ENCODE data around the gene TDP2.

Gene TDP2

DNA sequence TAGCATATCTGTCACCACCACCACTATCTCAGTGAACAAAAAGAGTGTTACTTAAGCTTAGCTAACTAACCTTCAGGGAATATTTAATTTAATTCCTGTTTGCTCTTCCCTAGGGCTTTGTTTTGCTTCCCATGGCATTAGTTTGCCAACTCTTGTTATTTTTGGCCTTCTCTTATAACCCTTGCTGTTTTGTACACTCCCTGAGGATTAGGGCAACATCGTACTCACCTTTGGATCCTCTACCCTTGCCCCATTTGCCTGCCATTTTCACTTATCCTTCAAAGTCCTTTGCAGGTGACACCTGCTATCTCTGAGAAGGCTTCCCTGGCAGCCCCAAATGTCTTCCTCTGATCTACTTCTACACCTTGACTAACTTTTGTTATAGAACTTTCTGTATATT lies 23.9 kb upstream of the TDP2 start:
- Histone ChIP-seq H3K4me3 (replicated peaks; ENCODE audit: insufficient read depth, low read length) (no peak overlapping the region), H3K27ac (replicated peaks) (no peak overlapping the region), H3K27me3 (ENCODE audit: insufficient read depth, poor library complexity, severe bottlenecking) (no peaks in the 10 kb centered on the region)
- DNase-seq (ENCODE audit: low read depth in 1 of 2, low spot score in 1 of 2), result no peak
- TF ChIP-seq, protein P1, sequence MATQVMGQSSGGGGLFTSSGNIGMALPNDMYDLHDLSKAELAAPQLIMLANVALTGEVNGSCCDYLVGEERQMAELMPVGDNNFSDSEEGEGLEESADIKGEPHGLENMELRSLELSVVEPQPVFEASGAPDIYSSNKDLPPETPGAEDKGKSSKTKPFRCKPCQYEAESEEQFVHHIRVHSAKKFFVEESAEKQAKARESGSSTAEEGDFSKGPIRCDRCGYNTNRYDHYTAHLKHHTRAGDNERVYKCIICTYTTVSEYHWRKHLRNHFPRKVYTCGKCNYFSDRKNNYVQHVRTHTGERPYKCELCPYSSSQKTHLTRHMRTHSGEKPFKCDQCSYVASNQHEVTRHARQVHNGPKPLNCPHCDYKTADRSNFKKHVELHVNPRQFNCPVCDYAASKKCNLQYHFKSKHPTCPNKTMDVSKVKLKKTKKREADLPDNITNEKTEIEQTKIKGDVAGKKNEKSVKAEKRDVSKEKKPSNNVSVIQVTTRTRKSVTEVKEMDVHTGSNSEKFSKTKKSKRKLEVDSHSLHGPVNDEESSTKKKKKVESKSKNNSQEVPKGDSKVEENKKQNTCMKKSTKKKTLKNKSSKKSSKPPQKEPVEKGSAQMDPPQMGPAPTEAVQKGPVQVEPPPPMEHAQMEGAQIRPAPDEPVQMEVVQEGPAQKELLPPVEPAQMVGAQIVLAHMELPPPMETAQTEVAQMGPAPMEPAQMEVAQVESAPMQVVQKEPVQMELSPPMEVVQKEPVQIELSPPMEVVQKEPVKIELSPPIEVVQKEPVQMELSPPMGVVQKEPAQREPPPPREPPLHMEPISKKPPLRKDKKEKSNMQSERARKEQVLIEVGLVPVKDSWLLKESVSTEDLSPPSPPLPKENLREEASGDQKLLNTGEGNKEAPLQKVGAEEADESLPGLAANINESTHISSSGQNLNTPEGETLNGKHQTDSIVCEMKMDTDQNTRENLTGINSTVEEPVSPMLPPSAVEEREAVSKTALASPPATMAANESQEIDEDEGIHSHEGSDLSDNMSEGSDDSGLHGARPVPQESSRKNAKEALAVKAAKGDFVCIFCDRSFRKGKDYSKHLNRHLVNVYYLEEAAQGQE (IDR thresholded peaks at IDR 0.05; ENCODE audit: insufficient replicate concordance, low read depth), result no peak
- no peak for TF ChIP-seq GABPA (IDR thresholded peaks at IDR 0.05; ENCODE audit: low read depth)
- no peak for TF ChIP-seq SPI1 (IDR thresholded peaks at IDR 0.05; ENCODE audit: borderline replicate concordance, low read depth)
- TF ChIP-seq, protein P2, sequence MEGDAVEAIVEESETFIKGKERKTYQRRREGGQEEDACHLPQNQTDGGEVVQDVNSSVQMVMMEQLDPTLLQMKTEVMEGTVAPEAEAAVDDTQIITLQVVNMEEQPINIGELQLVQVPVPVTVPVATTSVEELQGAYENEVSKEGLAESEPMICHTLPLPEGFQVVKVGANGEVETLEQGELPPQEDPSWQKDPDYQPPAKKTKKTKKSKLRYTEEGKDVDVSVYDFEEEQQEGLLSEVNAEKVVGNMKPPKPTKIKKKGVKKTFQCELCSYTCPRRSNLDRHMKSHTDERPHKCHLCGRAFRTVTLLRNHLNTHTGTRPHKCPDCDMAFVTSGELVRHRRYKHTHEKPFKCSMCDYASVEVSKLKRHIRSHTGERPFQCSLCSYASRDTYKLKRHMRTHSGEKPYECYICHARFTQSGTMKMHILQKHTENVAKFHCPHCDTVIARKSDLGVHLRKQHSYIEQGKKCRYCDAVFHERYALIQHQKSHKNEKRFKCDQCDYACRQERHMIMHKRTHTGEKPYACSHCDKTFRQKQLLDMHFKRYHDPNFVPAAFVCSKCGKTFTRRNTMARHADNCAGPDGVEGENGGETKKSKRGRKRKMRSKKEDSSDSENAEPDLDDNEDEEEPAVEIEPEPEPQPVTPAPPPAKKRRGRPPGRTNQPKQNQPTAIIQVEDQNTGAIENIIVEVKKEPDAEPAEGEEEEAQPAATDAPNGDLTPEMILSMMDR (IDR thresholded peaks at IDR 0.05; ENCODE audit: insufficient read depth, low read length), result no peak
- no peak for TF ChIP-seq POLR2AphosphoS5 (IDR thresholded peaks at IDR 0.05; ENCODE audit: low read depth)

DNA sequence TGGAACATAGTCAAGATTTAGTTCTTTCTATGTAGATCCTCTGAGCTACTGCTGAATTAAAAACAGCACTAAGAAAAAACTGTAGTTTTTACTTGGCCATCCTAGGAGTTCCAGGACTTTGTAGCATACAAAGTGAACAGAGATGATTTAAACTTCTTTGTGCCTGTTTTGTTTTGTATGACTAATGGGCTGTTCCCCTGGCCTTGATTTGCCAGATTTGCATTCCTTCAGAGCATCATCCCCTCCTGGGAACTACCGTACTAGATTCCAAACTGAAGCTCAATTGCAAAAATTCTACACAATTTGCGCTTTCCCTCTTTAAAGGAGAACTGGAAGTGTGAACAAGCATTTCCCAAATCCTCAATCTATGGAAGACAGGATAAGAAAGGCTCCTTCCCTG lies 23.3 kb upstream of the TDP2 start:
- no peak overlapping the region for H3K27ac ChIP-seq (replicated peaks)
- no peak overlapping the region for H3K4me3 ChIP-seq (replicated peaks; ENCODE audit: insufficient read depth, low read length)
- DNase-seq (ENCODE audit: low read depth in 1 of 2, low spot score in 1 of 2), result no peak
- H3K27me3 ChIP-seq (ENCODE audit: insufficient read depth, poor library complexity, severe bottlenecking), result no peaks in the 10 kb centered on the region
- TF ChIP-seq, protein P1 (IDR thresholded peaks at IDR 0.05; ENCODE audit: insufficient replicate concordance, low read depth), result no peak
- TF ChIP-seq SPI1 (IDR thresholded peaks at IDR 0.05; ENCODE audit: borderline replicate concordance, low read depth) (no peak), POLR2AphosphoS5 (IDR thresholded peaks at IDR 0.05; ENCODE audit: low read depth) (no peak), GABPA (IDR thresholded peaks at IDR 0.05; ENCODE audit: low read depth) (no peak)
- TF ChIP-seq, protein P2 (IDR thresholded peaks at IDR 0.05; ENCODE audit: insufficient read depth, low read length), result no peak

DNA sequence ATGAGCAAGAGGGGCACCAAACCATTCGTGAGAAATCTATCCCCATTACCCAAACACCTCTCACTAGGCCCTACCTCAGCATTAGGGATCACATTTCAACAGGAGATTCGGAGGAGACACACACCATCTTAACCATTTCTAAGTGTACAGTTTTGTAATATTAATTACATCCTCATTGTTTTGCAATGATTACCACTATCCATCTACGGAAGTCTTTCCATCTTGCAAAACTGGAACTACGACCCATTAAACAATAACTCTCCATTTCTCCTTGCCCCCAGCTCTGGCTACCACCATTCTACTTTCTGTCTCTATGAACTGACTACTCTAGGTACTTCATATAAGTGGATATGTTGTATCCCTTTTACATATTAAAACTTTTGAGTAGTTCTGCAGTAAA lies 20.2 kb upstream of the TDP2 start:
- Histone ChIP-seq H3K27ac (replicated peaks) (no peak overlapping the region), H3K27me3 (ENCODE audit: insufficient read depth, poor library complexity, severe bottlenecking) (no peaks in the 10 kb centered on the region), H3K4me3 (replicated peaks; ENCODE audit: insufficient read depth, low read length) (no peak overlapping the region)
- DNase-seq (ENCODE audit: low read depth in 1 of 2, low spot score in 1 of 2), result no peak
- TF ChIP-seq SPI1 (IDR thresholded peaks at IDR 0.05; ENCODE audit: borderline replicate concordance, low read depth) (no peak), POLR2AphosphoS5 (IDR thresholded peaks at IDR 0.05; ENCODE audit: low read depth) (no peak), GABPA (IDR thresholded peaks at IDR 0.05; ENCODE audit: low read depth) (no peak)
- TF ChIP-seq, protein P1 (IDR thresholded peaks at IDR 0.05; ENCODE audit: insufficient replicate concordance, low read depth), result no peak
- TF ChIP-seq, protein P2 (IDR thresholded peaks at IDR 0.05; ENCODE audit: insufficient read depth, low read length), result no peak

All from HL-60 (cell line).